ENCODE data around the gene APOH. TPM values are rescaled to one million over a fixed set of nuclear protein-coding genes. Genes with fewer than 3 reads are reported as not detected.

The APOH gene
- total and polyA plus RNA-seq, 9 of the 15 experiments (the other 6 are each of a cell fraction or from before 2014, with no cell fraction given) = 1.1 TPM; not detected in 8

- TF ChIP-seq REST (IDR thresholded peaks at IDR 0.05; ENCODE audit: borderline replicate concordance) (peak; percentile 45; the same call in 1 of the 2 replicates), REST (CRISPR knock-in tag; IDR thresholded peaks at IDR 0.05; ENCODE audit: low read depth) (no peak), HDAC2 (IDR thresholded peaks at IDR 0.05) (0 out of 2 replicates have a peak, but pooled peaks have one; percentile 42), IRF9 (tag; IDR thresholded peaks at IDR 0.05) (no peak), VEZF1 (CRISPR knock-in tag; IDR thresholded peaks at IDR 0.05) (no peak), PHF20 (IDR thresholded peaks at IDR 0.05; ENCODE audit: partially characterized antibody) (peak; percentile 52), HDGF (IDR thresholded peaks at IDR 0.05) (peak; percentile 76; the same call in 1 of the 2 replicates), NRF1 (conservative IDR thresholded peaks at IDR 0.05 in 1 of 2, IDR thresholded peaks at IDR 0.05 in 1 of 2) (peak; percentile 75 to 79), PRPF4 (IDR thresholded peaks at IDR 0.05; ENCODE audit: insufficient read depth, low read depth, low read length, poor library complexity, severe bottlenecking) (no peak), CSDE1 (IDR thresholded peaks at IDR 0.05) (0 out of 4 replicates have a peak, but pooled peaks of 1 of the 2 experiments have one; percentile 41), POLR2G (IDR thresholded peaks at IDR 0.05; ENCODE audit: low read depth, low read length) (no peak), PTRF (tag; IDR thresholded peaks at IDR 0.05) (no peak), ZBTB2 (IDR thresholded peaks at IDR 0.05) (peak; percentile 55; the same call in 1 of the 2 replicates), FOS (IDR thresholded peaks at IDR 0.05; ENCODE audit: extremely low read depth, insufficient read length) (no peak), ZNF436 (CRISPR knock-in tag; IDR thresholded peaks at IDR 0.05) (no peak), MTA3 (IDR thresholded peaks at IDR 0.05; ENCODE audit: borderline replicate concordance) (0 out of 2 replicates have a peak, but pooled peaks have one; percentile 34), SMARCA5 (IDR thresholded peaks at IDR 0.05) (peak; percentile 76)
Observed at GRCh38 chr17:66200685-66201092, 28.5 kb downstream of the APOH start (continued).

All from K562 (cell line).